Activated CD4-positive, alpha-beta memory T cell treated with anti-CD3 and anti-CD28 coated beads, Interleukin-2, amount 10 ng/mL, durations not matched to agents 7 days and 5 days (primary cell): ENCODE results near the gene HEATR5A. TPM values are rescaled to one million over a fixed set of nuclear protein-coding genes. Genes with fewer than 3 reads are reported as not detected.

Experiments
- CTCF ChIA-PET: fragments of 350-600 bp; sonication (Branson Sonifier 250); formaldehyde crosslinking; loops from one replicate; lab custom pipeline; 2021; ENCODE audit warnings: antibody characterized with exemption, inconsistent platforms; lab: Charles Lee
- POLR2A ChIA-PET: fragments of 350-600 bp; sonication (Branson Sonifier 250); formaldehyde crosslinking; loops from one replicate; lab custom pipeline; 2021; ENCODE audit warnings: antibody characterized with exemption; lab: Charles Lee
- DNase-seq: peaks from one replicate; pipeline ENCODE4 v3.0.0-alpha.2; 2020
- H3K27ac Mint-ChIP-seq: one replicate; pipeline ENCODE4 v1.8.0; 2021; ENCODE audit warnings: mild to moderate bottlenecking, mixed read lengths
- H3K27me3 Mint-ChIP-seq: one replicate; pipeline ENCODE4 v1.8.0; 2021; ENCODE audit warnings: mixed read lengths
- H3K36me3 Mint-ChIP-seq: one replicate; pipeline ENCODE4 v1.8.0; 2021; ENCODE audit warnings: low read depth, mixed read lengths
- H3K4me1 Mint-ChIP-seq: one replicate; pipeline ENCODE4 v1.8.0; 2021; ENCODE audit warnings: mixed read lengths
- H3K4me3 Mint-ChIP-seq: one replicate; pipeline ENCODE4 v1.8.0; 2021; ENCODE audit warnings: mild to moderate bottlenecking, mixed read lengths
- H3K9me3 Mint-ChIP-seq: one replicate; pipeline ENCODE4 v1.8.0; 2021; ENCODE audit warnings: mixed read lengths
- total RNA-seq, 2 experiments: library from RNA; stranded (reverse); gene quantifications; one replicate each; pipeline ENCODE4 v1.2.3, GENCODE V29; 2021

The HEATR5A gene
- total RNA-seq, 2 experiments from 2014 or later: 9.4 to 12.5 TPM

- POLR2A ChIA-PET: interaction anchor here (0.7 to 3.5 kb wide), 15 partner anchors 14 to 798 kb away, joined by 3 to 33 read pairs (median 6); partner anchors contain the start of genes AP4S1, DTD2, HECTD1 and NUBPL
- H3K36me3 Mint-ChIP-seq: peaks cover 2% of the 10 kb centered on the region
- H3K4me3 Mint-ChIP-seq: peak overlapping the region; percentile 99
- H3K4me1 Mint-ChIP-seq: peaks cover 21% of the 10 kb centered on the region
- H3K27ac Mint-ChIP-seq: peak overlapping the region; percentile 75
- H3K9me3 Mint-ChIP-seq: no peaks in the 10 kb centered on the region
- CTCF ChIA-PET: interaction anchor here (0.5 to 2.4 kb wide), 17 partner anchors 9 to 653 kb away, joined by 3 to 17 read pairs (median 4); partner anchors contain the start of genes DTD2 and HECTD1
- peaks cover 3% of the 10 kb centered on the region for H3K27me3 Mint-ChIP-seq
- DNase-seq: peak; percentile 26
Observed at GRCh38 chr14:31419967-31420318, 407 bp downstream of the HEATR5A start.

GRCh38 chr14:31419179-31419966, 977 bp downstream of the HEATR5A start:
- Mint-ChIP-seq H3K27ac (no peak overlapping the region), H3K36me3 (peaks cover 2% of the 10 kb centered on the region), H3K4me3 (peak overlapping the region; percentile 99), H3K9me3 (no peaks in the 10 kb centered on the region), H3K27me3 (peaks cover 3% of the 10 kb centered on the region), H3K4me1 (peaks cover 23% of the 10 kb centered on the region)
- CTCF ChIA-PET: interaction anchor here (0.5 to 2.4 kb wide), 8 partner anchors 15 to 212 kb away, joined by 3 to 17 read pairs (median 4); partner anchors contain the start of genes DTD2 and HECTD1
- DNase-seq: no peak
- POLR2A ChIA-PET: interaction anchor here (0.8 to 3.5 kb wide), 11 partner anchors 9 to 797 kb away, joined by 4 to 33 read pairs (median 7); partner anchors contain the start of genes AP4S1, DTD2, HECTD1 and SCFD1

- peaks cover 3% of the 10 kb centered on the region for H3K27me3 Mint-ChIP-seq
- H3K4me3 Mint-ChIP-seq: no peak overlapping the region
- ChIA-PET CTCF (interaction anchor here (1.4 to 1.7 kb wide), 2 partner anchors 26 to 211 kb away, joined by 3 to 4 read pairs; partner anchors contain the start of gene HECTD1), POLR2A (interaction anchor here (1.7 kb wide), 1 partner anchor 10 kb away, joined by 4 read pairs; no protein-coding TSS in a partner anchor)
- H3K36me3 Mint-ChIP-seq: peaks cover 2% of the 10 kb centered on the region
- no peaks in the 10 kb centered on the region for H3K9me3 Mint-ChIP-seq
- no peak overlapping the region for H3K27ac Mint-ChIP-seq
- DNase-seq: no peak
- peaks cover 28% of the 10 kb centered on the region for H3K4me1 Mint-ChIP-seq
Observed at GRCh38 chr14:31418440-31418839, 1.9 kb downstream of the HEATR5A start.

GRCh38 chr14:31414190-31414833, 6.0 kb downstream of the HEATR5A start:
- Mint-ChIP-seq H3K27me3 (peaks cover 2% of the 10 kb centered on the region), H3K36me3 (no peaks in the 10 kb centered on the region), H3K9me3 (no peaks in the 10 kb centered on the region), H3K4me3 (no peak overlapping the region), H3K27ac (no peak overlapping the region), H3K4me1 (peaks cover 16% of the 10 kb centered on the region)
- ChIA-PET CTCF (no interaction called here), POLR2A (no interaction called here)
- DNase-seq: no peak

- ChIA-PET POLR2A (no interaction called here), CTCF (interaction anchor here (1.7 kb wide), 1 partner anchor 9 kb away, joined by 7 read pairs; the partner anchor contains the start of gene HEATR5A)
Observed at GRCh38 chr14:31411218-31411727, 9.1 kb downstream of the HEATR5A start.

GRCh38 chr14:31410048-31410650, 10.2 kb downstream of the HEATR5A start:
- DNase-seq: no peak
- POLR2A ChIA-PET: no interaction called here
- Mint-ChIP-seq H3K9me3 (no peaks in the 10 kb centered on the region), H3K4me3 (no peak overlapping the region), H3K36me3 (no peaks in the 10 kb centered on the region), H3K27ac (no peak overlapping the region), H3K4me1 (peaks cover 11% of the 10 kb centered on the region), H3K27me3 (no peaks in the 10 kb centered on the region)
- CTCF ChIA-PET: interaction anchor here (0.5 to 1.7 kb wide), 3 partner anchors 10 to 211 kb away, joined by 3 to 7 read pairs (median 3); partner anchors contain the start of gene HEATR5A

More at GRCh38 chr14:31411218-31411727, 9.1 kb downstream of the HEATR5A start:
- H3K27me3 Mint-ChIP-seq: no peaks in the 10 kb centered on the region
- H3K36me3 Mint-ChIP-seq: no peaks in the 10 kb centered on the region
- H3K4me3 Mint-ChIP-seq: no peak overlapping the region
- H3K9me3 Mint-ChIP-seq: no peaks in the 10 kb centered on the region
- H3K4me1 Mint-ChIP-seq: peaks cover 12% of the 10 kb centered on the region
- H3K27ac Mint-ChIP-seq: no peak overlapping the region
- no peak for DNase-seq

GRCh38 chr14:31408421-31408820, 11.9 kb downstream of the HEATR5A start:
- CTCF ChIA-PET: no interaction called here

GRCh38 chr14:31405599-31406232, 14.6 kb downstream of the HEATR5A start:
- H3K4me3 Mint-ChIP-seq: no peak overlapping the region
- ChIA-PET POLR2A (interaction anchor here (1.2 to 1.6 kb wide), 2 partner anchors 10 to 14 kb away, joined by 3 to 7 read pairs; partner anchors contain the start of gene HEATR5A), CTCF (interaction anchor here (1.1 kb wide), 1 partner anchor 15 kb away, joined by 4 read pairs; the partner anchor contains the start of gene HEATR5A)
- no peak for DNase-seq
- no peak overlapping the region for H3K27ac Mint-ChIP-seq
- peaks cover 3% of the 10 kb centered on the region for H3K36me3 Mint-ChIP-seq
- H3K4me1 Mint-ChIP-seq: peaks cover 2% of the 10 kb centered on the region
- no peaks in the 10 kb centered on the region for H3K27me3 Mint-ChIP-seq
- no peaks in the 10 kb centered on the region for H3K9me3 Mint-ChIP-seq

More at GRCh38 chr14:31408421-31408820, 11.9 kb downstream of the HEATR5A start:
- Mint-ChIP-seq H3K4me1 (peaks cover 2% of the 10 kb centered on the region), H3K27me3 (no peaks in the 10 kb centered on the region), H3K36me3 (no peaks in the 10 kb centered on the region), H3K27ac (no peak overlapping the region), H3K4me3 (no peak overlapping the region), H3K9me3 (no peaks in the 10 kb centered on the region)
- POLR2A ChIA-PET: no interaction called here
- DNase-seq: no peak

- POLR2A ChIA-PET: no interaction called here
- no peaks in the 10 kb centered on the region for H3K27me3 Mint-ChIP-seq
- peaks cover 3% of the 10 kb centered on the region for H3K36me3 Mint-ChIP-seq
- CTCF ChIA-PET: no interaction called here
- H3K4me3 Mint-ChIP-seq: no peak overlapping the region
- H3K27ac Mint-ChIP-seq: no peak overlapping the region
- H3K9me3 Mint-ChIP-seq: no peaks in the 10 kb centered on the region
- H3K4me1 Mint-ChIP-seq: peaks cover 3% of the 10 kb centered on the region
- no peak for DNase-seq
Observed at GRCh38 chr14:31405106-31405505, 15.2 kb downstream of the HEATR5A start.

- peaks cover 9% of the 10 kb centered on the region for H3K4me1 Mint-ChIP-seq
- ChIA-PET POLR2A (no interaction called here), CTCF (no interaction called here)
- no peak overlapping the region for H3K27ac Mint-ChIP-seq
- H3K27me3 Mint-ChIP-seq: no peaks in the 10 kb centered on the region
- H3K9me3 Mint-ChIP-seq: no peaks in the 10 kb centered on the region
- DNase-seq: no peak
- no peak overlapping the region for H3K4me3 Mint-ChIP-seq
- H3K36me3 Mint-ChIP-seq: peaks cover 5% of the 10 kb centered on the region
Observed at GRCh38 chr14:31403707-31404106, 16.6 kb downstream of the HEATR5A start.

- no peaks in the 10 kb centered on the region for H3K27me3 Mint-ChIP-seq
- no peak overlapping the region for H3K27ac Mint-ChIP-seq
- H3K9me3 Mint-ChIP-seq: no peaks in the 10 kb centered on the region
- ChIA-PET CTCF (interaction anchor here (0.8 kb wide), 1 partner anchor 18 kb away, joined by 3 read pairs; the partner anchor contains the start of gene HEATR5A), POLR2A (no interaction called here)
- no peak overlapping the region for H3K4me3 Mint-ChIP-seq
- no peak for DNase-seq
- H3K36me3 Mint-ChIP-seq: peaks cover 9% of the 10 kb centered on the region
- H3K4me1 Mint-ChIP-seq: peaks cover 13% of the 10 kb centered on the region
Observed at GRCh38 chr14:31402764-31403439, 17.4 kb downstream of the HEATR5A start.
